HEK293T (cell line): ENCODE data around the gene PLEKHH3.
"Not testable (repeated sequence)": the region's sequence is repeated elsewhere in the genome, so short reads cannot be mapped to it uniquely, and the experiment has no call there.

ENCODE experiments used
- CTCF ChIA-PET: fragments of 350-600 bp; formaldehyde crosslinking; extraction: SDS; loops from one replicate; lab custom pipeline; 2021; ENCODE audit warnings: antibody characterized with exemption, inconsistent platforms; lab: Yijun Ruan, JAX
- POLR2A ChIA-PET: fragments of 350-600 bp; formaldehyde crosslinking; extraction: SDS; loops from one replicate; lab custom pipeline; 2020; ENCODE audit warnings: antibody characterized with exemption, inconsistent platforms; lab: Yijun Ruan, JAX
- DNase-seq: peaks from one replicate; pipeline ENCODE4 v3.0.0; 2012; ENCODE audit warnings: mixed read lengths; ENCODE audit errors: extremely low spot score
- ARNT ChIP-seq: fragments of 450-650 bp; IDR thresholded peaks from 2 replicates; pipeline ENCODE4 v1.6.1; 2017; ENCODE audit warnings: mild to moderate bottlenecking
- BHLHE40 ChIP-seq: fragments of 450-650 bp; IDR thresholded peaks from 2 replicates; pipeline ENCODE4 v1.6.1; 2016; ENCODE audit warnings: mild to moderate bottlenecking, moderate library complexity, borderline replicate concordance
- CTBP1 ChIP-seq: fragments of 450-650 bp; IDR thresholded peaks from 2 replicates; pipeline ENCODE4 v1.6.1; 2016; ENCODE audit warnings: borderline replicate concordance
- ELF4 ChIP-seq: fragments of 450-650 bp; IDR thresholded peaks from 2 replicates; pipeline ENCODE4 v1.6.1; 2017; ENCODE audit warnings: antibody characterized with exemption
- FOXA1 ChIP-seq: fragments of 450-650 bp; IDR thresholded peaks from 2 replicates; pipeline ENCODE4 v1.6.1; 2016; ENCODE audit warnings: mild to moderate bottlenecking
- FOXK2 ChIP-seq: fragments of 450-650 bp; IDR thresholded peaks from 2 replicates; pipeline ENCODE4 v1.6.1; 2016; ENCODE audit warnings: mild to moderate bottlenecking
- FOXM1 ChIP-seq: fragments of 450-650 bp; IDR thresholded peaks from 2 replicates; pipeline ENCODE4 v1.6.1; 2017; ENCODE audit warnings: mild to moderate bottlenecking, borderline replicate concordance
- HDGF ChIP-seq: fragments of 450-650 bp; IDR thresholded peaks from 2 replicates; pipeline ENCODE4 v1.6.1; 2017; ENCODE audit warnings: antibody characterized with exemption, borderline replicate concordance
- L3MBTL2 ChIP-seq: fragments of 450-650 bp; conservative IDR thresholded peaks from 2 replicates; pipeline ENCODE4 v1.6.1; 2016; ENCODE audit warnings: mild to moderate bottlenecking
- LEF1 ChIP-seq: fragments of 450-650 bp; IDR thresholded peaks from 2 replicates; pipeline ENCODE4 v1.6.1; 2017; ENCODE audit warnings: mild to moderate bottlenecking, borderline replicate concordance
- NFRKB ChIP-seq: fragments of 450-650 bp; IDR thresholded peaks from 2 replicates; pipeline ENCODE4 v1.6.1; 2016; ENCODE audit warnings: mild to moderate bottlenecking, moderate library complexity
- SP1 ChIP-seq: fragments of 450-650 bp; IDR thresholded peaks from 2 replicates; pipeline ENCODE4 v1.6.1; 2017
- SUZ12 ChIP-seq: fragments of 450-650 bp; IDR thresholded peaks from 2 replicates; pipeline ENCODE4 v1.6.1; 2016; ENCODE audit warnings: mild to moderate bottlenecking
- TARDBP ChIP-seq: fragments of 450-650 bp; IDR thresholded peaks from 2 replicates; pipeline ENCODE4 v1.6.1; 2016
- ZNF384 ChIP-seq: fragments of 450-650 bp; IDR thresholded peaks from 2 replicates; pipeline ENCODE4 v1.6.1; 2016
- TF ChIP-seq, protein P1 (sequence below): fragments of 450-650 bp; IDR thresholded peaks from 2 replicates; pipeline ENCODE4 v1.6.1; 2016

The PLEKHH3 gene

GRCh38 chr17:42640121-42640520, 36.7 kb downstream of the PLEKHH3 start:
- POLR2A ChIA-PET = interaction anchor here (0.9 kb wide), 1 partner anchor 18 kb away, joined by 3 read pairs; no protein-coding TSS in a partner anchor
- DNase-seq = no peak
- CTCF ChIA-PET = no interaction called here
- TF ChIP-seq TARDBP (no peak), FOXA1 (no peak), ELF4 (no peak), CTBP1 (no peak), FOXK2 (no peak), L3MBTL2 (no peak), SUZ12 (no peak), ZNF384 (no peak), SP1 (no peak), LEF1 (no peak), NFRKB (no peak)
- TF ChIP-seq, protein P1, sequence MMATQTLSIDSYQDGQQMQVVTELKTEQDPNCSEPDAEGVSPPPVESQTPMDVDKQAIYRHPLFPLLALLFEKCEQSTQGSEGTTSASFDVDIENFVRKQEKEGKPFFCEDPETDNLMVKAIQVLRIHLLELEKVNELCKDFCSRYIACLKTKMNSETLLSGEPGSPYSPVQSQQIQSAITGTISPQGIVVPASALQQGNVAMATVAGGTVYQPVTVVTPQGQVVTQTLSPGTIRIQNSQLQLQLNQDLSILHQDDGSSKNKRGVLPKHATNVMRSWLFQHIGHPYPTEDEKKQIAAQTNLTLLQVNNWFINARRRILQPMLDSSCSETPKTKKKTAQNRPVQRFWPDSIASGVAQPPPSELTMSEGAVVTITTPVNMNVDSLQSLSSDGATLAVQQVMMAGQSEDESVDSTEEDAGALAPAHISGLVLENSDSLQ = no peak

GRCh38 chr17:42639525-42640113, 37.2 kb downstream of the PLEKHH3 start:
- ChIA-PET POLR2A (interaction anchor here (0.6 to 1.1 kb wide), 3 partner anchors 18 to 133 kb away, joined by 3 to 4 read pairs (median 3); partner anchors contain the start of genes RETREG3 and TUBG1), CTCF (no interaction called here)
- DNase-seq = no peak
- no peak for TF ChIP-seq SUZ12
- no peak for TF ChIP-seq FOXK2
- no peak for TF ChIP-seq BHLHE40
- no peak for TF ChIP-seq FOXA1
- TF ChIP-seq, protein P1 = no peak
- TF ChIP-seq ARNT = no peak
- no peak for TF ChIP-seq L3MBTL2
- TF ChIP-seq SP1 = no peak
- no peak for TF ChIP-seq ZNF384
- no peak for TF ChIP-seq FOXM1
- no peak for TF ChIP-seq LEF1
- TF ChIP-seq HDGF = no peak
- TF ChIP-seq NFRKB = no peak
- TF ChIP-seq ELF4 = no peak
- TF ChIP-seq TARDBP = no peak
- no peak for TF ChIP-seq CTBP1

DNA sequence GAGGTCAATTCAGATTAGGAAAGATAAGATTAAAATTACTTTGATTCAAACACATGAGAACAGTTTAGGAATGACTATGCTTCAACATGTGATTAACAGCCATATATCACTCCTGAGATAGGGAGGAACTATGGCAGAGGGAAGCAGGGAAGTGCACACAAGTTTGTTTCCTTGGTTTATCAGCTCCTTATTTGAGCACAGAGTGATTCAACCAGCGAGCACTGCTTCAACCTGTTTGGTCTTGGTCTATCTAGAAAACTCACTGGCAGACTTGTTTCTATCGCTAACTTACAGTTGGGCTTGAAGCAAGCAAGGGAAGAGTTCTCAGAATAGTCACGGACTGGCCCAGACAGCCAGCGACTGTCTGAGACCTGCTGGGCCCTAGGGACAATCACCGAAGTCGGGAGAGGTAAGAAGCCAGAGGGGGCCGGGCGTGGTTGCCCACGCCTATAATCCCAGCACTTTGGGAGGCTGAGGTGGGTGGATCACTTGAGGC, 43.8 kb downstream of the PLEKHH3 start:
- CTCF ChIA-PET = interaction anchor here (0.6 to 0.7 kb wide), 3 partner anchors 10 to 55 kb away, joined by 3 to 4 read pairs (median 3); partner anchors contain the start of gene PSMC3IP
- no peak for DNase-seq
- POLR2A ChIA-PET = interaction anchor here (0.6 to 1.0 kb wide), 5 partner anchors 11 to 53 kb away, joined by 3 to 5 read pairs (median 3); partner anchors contain the start of gene PLEKHH3
- TF ChIP-seq BHLHE40 (no peak), ARNT (no peak), SUZ12 (no peak), NFRKB (no peak), L3MBTL2 (no peak), CTBP1 (no peak), TARDBP (no peak), FOXA1 (no peak), FOXM1 (no peak), ELF4 (no peak), FOXK2 (no peak), ZNF384 (no peak), SP1 (no peak), HDGF (no peak), LEF1 (no peak)
- TF ChIP-seq, protein P1 = no peak; the same call in 1 of the 2 replicates

DNA sequence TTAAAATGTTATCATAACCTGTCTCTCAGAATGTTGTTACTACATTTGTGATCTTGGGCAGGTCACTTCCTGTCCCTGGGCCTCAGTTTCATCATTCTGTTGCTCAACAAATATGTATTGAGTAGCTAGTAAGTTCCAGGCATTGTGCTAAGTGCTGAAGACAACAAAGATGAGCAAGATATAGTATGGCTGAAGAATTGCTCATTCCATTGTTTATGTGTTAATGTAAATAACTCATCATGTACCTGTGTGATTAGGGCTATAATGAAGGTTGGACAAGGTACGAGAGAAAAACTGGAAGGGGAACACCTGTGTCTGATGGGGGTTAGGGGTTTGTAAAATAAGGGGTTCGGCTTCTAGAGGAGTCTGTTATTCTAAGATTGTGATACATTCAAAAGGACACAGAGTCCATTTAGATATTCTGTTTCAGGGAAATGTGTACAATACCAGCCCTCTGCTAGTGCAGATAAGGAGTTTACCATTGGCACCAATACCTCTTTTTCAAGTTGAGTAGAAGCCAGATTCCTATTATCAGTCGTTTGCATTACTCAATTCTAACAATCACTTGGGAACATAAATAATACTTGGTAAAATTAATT, 47.3 kb downstream of the PLEKHH3 start:
- TF ChIP-seq ZNF384 = no peak
- TF ChIP-seq SP1 = no peak
- TF ChIP-seq NFRKB = no peak
- no peak for TF ChIP-seq L3MBTL2
- no peak for TF ChIP-seq ARNT
- no peak for TF ChIP-seq SUZ12
- TF ChIP-seq BHLHE40 = no peak
- no peak for TF ChIP-seq LEF1
- no peak for TF ChIP-seq FOXA1
- no peak for TF ChIP-seq FOXK2
- TF ChIP-seq FOXM1 = no peak
- TF ChIP-seq HDGF = no peak
- TF ChIP-seq, protein P1 = no peak
- POLR2A ChIA-PET = no interaction called here
- CTCF ChIA-PET = no interaction called here
- DNase-seq = no peak

- POLR2A ChIA-PET = interaction anchor here (1.0 to 1.1 kb wide), 2 partner anchors 18 to 32 kb away, joined by 4 read pairs; partner anchors contain the start of genes RETREG3, TUBG1 and TUBG2
- CTCF ChIA-PET, DNase-seq: not testable (repeated sequence)
These were observed 49.6 kb downstream of the PLEKHH3 start for GRCh38 chr17:42627032-42627764.
